ENCODE measurements around the gene MYNN. TPM values are rescaled to one million over a fixed set of nuclear protein-coding genes. Genes with fewer than 3 reads are reported as not detected.

The MYNN gene
- total and polyA plus RNA-seq, 2 of the 13 experiments (the other 11 are each of a cell fraction or from before 2014, with no cell fraction given), result 10.4 to 17.6 TPM

DNA sequence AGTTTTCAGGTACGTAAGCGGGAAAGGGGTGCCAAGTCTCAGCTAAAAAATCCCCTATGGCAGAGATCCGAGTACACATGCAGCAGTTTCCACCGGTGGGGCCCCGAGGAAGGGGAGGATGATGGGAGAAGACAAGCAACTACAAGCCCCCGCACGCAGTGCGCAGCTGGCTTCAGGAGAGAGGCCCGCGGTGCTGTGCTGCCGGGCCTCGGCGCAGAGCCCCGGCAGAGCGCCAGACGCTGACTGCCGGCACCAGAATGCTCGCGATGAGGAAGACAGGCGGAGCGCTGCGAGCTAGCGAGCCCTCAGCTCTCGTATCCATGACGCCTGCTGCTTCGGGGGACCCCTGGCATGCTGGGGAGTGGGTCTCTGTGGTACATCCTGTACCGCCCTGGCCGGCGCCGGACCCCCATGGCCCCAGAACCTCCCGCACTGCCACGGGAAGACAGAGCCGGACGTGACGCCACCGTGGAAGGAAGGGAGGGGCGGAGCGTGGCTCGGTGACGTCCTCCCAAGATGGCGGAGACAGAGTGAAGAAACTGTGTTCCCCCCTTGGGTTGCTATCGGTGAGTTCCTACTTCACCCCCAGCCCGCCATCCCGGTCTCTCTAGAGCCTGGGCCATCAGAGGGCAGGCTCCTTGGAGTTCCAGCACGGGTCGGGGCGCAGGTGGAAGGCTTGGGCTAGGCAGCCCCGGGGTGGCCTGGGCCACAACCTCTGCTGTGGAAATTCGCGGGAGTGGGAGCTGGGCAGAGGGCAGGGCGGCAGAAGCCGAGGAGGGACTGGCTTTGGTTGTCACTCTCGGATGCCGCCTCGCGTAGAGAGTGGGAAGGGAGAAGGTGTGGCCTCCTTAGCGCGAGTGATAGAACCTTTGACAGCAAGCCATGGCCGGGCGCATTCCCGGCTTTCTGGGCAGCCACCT lies at the start of gene MYNN (continued):
- 0 out of 2 replicates have a peak, but pooled peaks have one; percentile 39 for TF ChIP-seq ZNF839 (CRISPR knock-in tag; IDR thresholded peaks at IDR 0.05; ENCODE audit: borderline replicate concordance)
- TF ChIP-seq, protein P1, sequence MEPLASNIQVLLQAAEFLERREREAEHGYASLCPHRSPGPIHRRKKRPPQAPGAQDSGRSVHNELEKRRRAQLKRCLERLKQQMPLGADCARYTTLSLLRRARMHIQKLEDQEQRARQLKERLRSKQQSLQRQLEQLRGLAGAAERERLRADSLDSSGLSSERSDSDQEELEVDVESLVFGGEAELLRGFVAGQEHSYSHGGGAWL (CRISPR knock-in tag; IDR thresholded peaks at IDR 0.05), result peak; percentile 82; the same call in 1 of the 2 replicates
- no peak; the same call in 1 of the 2 replicates for TF ChIP-seq NFATC3 (CRISPR knock-in tag; IDR thresholded peaks at IDR 0.05)
- TF ChIP-seq, protein P2, sequence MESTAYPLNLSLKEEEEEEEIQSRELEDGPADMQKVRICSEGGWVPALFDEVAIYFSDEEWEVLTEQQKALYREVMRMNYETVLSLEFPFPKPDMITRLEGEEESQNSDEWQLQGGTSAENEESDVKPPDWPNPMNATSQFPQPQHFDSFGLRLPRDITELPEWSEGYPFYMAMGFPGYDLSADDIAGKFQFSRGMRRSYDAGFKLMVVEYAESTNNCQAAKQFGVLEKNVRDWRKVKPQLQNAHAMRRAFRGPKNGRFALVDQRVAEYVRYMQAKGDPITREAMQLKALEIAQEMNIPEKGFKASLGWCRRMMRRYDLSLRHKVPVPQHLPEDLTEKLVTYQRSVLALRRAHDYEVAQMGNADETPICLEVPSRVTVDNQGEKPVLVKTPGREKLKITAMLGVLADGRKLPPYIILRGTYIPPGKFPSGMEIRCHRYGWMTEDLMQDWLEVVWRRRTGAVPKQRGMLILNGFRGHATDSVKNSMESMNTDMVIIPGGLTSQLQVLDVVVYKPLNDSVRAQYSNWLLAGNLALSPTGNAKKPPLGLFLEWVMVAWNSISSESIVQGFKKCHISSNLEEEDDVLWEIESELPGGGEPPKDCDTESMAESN (CRISPR knock-in tag; conservative IDR thresholded peaks at IDR 0.05), result peak; percentile 77
- TF ChIP-seq, protein P3, sequence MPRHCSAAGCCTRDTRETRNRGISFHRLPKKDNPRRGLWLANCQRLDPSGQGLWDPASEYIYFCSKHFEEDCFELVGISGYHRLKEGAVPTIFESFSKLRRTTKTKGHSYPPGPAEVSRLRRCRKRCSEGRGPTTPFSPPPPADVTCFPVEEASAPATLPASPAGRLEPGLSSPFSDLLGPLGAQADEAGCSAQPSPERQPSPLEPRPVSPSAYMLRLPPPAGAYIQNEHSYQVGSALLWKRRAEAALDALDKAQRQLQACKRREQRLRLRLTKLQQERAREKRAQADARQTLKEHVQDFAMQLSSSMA (CRISPR knock-in tag; IDR thresholded peaks at IDR 0.05), result peak; percentile 76; the same call in 1 of the 2 replicates
- TF ChIP-seq HOXA3 (CRISPR knock-in tag; IDR thresholded peaks at IDR 0.05), result peak; percentile 97
- peak; percentile 65; the same call in 1 of the 2 replicates for TF ChIP-seq CCDC6 (CRISPR knock-in tag; IDR thresholded peaks at IDR 0.05)
- 0 out of 2 replicates have a peak, but pooled peaks have one; percentile 33 for TF ChIP-seq ZNF550 (CRISPR knock-in tag; IDR thresholded peaks at IDR 0.05; ENCODE audit: borderline replicate concordance)
- peak; percentile 75; the same call in 1 of the 2 replicates for TF ChIP-seq ZNF891 (CRISPR knock-in tag; IDR thresholded peaks at IDR 0.05)
- TF ChIP-seq ZNF24 (IDR thresholded peaks at IDR 0.05), result no peak
- TF ChIP-seq ZNF317 (CRISPR knock-in tag; IDR thresholded peaks at IDR 0.05), result peak; percentile 85
- TF ChIP-seq, protein P4, sequence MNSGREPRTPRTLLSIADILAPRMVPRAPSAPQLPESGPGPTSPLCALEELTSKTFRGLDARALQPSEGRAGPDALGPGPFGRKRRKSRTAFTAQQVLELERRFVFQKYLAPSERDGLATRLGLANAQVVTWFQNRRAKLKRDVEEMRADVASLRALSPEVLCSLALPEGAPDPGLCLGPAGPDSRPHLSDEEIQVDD (CRISPR knock-in tag; IDR thresholded peaks at IDR 0.05; ENCODE audit: borderline replicate concordance), result no peak
- TF ChIP-seq, protein P5, sequence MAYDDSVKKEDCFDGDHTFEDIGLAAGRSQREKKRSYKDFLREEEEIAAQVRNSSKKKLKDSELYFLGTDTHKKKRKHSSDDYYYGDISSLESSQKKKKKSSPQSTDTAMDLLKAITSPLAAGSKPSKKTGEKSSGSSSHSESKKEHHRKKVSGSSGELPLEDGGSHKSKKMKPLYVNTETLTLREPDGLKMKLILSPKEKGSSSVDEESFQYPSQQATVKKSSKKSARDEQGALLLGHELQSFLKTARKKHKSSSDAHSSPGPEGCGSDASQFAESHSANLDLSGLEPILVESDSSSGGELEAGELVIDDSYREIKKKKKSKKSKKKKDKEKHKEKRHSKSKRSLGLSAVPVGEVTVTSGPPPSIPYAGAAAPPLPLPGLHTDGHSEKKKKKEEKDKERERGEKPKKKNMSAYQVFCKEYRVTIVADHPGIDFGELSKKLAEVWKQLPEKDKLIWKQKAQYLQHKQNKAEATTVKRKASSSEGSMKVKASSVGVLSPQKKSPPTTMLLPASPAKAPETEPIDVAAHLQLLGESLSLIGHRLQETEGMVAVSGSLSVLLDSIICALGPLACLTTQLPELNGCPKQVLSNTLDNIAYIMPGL (CRISPR knock-in tag; IDR thresholded peaks at IDR 0.05; ENCODE audit: borderline replicate concordance in 1 of 2, low read depth in 1 of 2), result peak; percentile 89 to 97
- TF ChIP-seq TSC22D2 (CRISPR knock-in tag; IDR thresholded peaks at IDR 0.05; ENCODE audit: borderline replicate concordance), result 0 out of 2 replicates have a peak, but pooled peaks have one; percentile 47
- TF ChIP-seq XRCC5 (optimal IDR thresholded peaks at IDR 0.05; ENCODE audit: low read length), result peak; percentile 56
- TF ChIP-seq ZNF446 (CRISPR knock-in tag; IDR thresholded peaks at IDR 0.05), result peak; percentile 94
- TF ChIP-seq, protein P6, sequence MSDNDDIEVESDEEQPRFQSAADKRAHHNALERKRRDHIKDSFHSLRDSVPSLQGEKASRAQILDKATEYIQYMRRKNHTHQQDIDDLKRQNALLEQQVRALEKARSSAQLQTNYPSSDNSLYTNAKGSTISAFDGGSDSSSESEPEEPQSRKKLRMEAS (IDR thresholded peaks at IDR 0.05), result peak; percentile 69
- TF ChIP-seq EED (CRISPR knock-in tag; IDR thresholded peaks at IDR 0.05), result peak; percentile 76; the same call in 1 of the 2 replicates
- TF ChIP-seq, protein P7, sequence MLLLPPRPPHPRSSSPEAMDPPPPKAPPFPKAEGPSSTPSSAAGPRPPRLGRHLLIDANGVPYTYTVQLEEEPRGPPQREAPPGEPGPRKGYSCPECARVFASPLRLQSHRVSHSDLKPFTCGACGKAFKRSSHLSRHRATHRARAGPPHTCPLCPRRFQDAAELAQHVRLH (CRISPR knock-in tag; IDR thresholded peaks at IDR 0.05; ENCODE audit: borderline replicate concordance, low read depth), result no peak; the same call in 1 of the 2 replicates
- TF ChIP-seq, protein P8, sequence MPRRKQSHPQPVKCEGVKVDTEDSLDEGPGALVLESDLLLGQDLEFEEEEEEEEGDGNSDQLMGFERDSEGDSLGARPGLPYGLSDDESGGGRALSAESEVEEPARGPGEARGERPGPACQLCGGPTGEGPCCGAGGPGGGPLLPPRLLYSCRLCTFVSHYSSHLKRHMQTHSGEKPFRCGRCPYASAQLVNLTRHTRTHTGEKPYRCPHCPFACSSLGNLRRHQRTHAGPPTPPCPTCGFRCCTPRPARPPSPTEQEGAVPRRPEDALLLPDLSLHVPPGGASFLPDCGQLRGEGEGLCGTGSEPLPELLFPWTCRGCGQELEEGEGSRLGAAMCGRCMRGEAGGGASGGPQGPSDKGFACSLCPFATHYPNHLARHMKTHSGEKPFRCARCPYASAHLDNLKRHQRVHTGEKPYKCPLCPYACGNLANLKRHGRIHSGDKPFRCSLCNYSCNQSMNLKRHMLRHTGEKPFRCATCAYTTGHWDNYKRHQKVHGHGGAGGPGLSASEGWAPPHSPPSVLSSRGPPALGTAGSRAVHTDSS (CRISPR knock-in tag; conservative IDR thresholded peaks at IDR 0.05), result peak; percentile 90; the same call in 1 of the 2 replicates
